ENCODE results near the gene AIPL1. TPM values are rescaled to one million over a fixed set of nuclear protein-coding genes. Genes with fewer than 3 reads are reported as not detected.

AIPL1 gene
- total RNA-seq, 2 donors from 2014 or later, result not detected

- intact Hi-C loops (cut with DNase I, micrococcal nuclease), result no loop called here
- no peak for DNase-seq
- ATAC-seq, result no peak
Observed at GRCh38 chr17:6387858-6388257, 47.1 kb downstream of the AIPL1 start.

- intact Hi-C loops (cut with DNase I, micrococcal nuclease), result no loop called here
- no peak for DNase-seq
- no peak for ATAC-seq
Observed at GRCh38 chr17:6387442-6387841, 47.5 kb downstream of the AIPL1 start.

- DNase-seq (no peak), ATAC-seq (no peak)
- intact Hi-C loops (cut with DNase I, micrococcal nuclease), result no loop called here
Observed at GRCh38 chr17:6386041-6386630, 48.8 kb downstream of the AIPL1 start.

- intact Hi-C loops (cut with DNase I, micrococcal nuclease), result no loop called here
- DNase-seq, result no peak
- ATAC-seq, result no peak
Observed at GRCh38 chr17:6384481-6384880, 50.4 kb downstream of the AIPL1 start.

GRCh38 chr17:6381526-6382465 lies 53.1 kb downstream of the AIPL1 start:
- intact Hi-C loops (cut with DNase I, micrococcal nuclease), result no loop called here
- ATAC-seq (no peak), DNase-seq (no peak)

GRCh38 chr17:6380915-6381438 lies 53.9 kb downstream of the AIPL1 start:
- DNase-seq, result no peak
- no peak for ATAC-seq
- intact Hi-C loops (cut with DNase I, micrococcal nuclease), result no loop called here

- DNase-seq (no peak), ATAC-seq (no peak)
- intact Hi-C loops (cut with DNase I, micrococcal nuclease), result no loop called here
Observed at GRCh38 chr17:6377906-6378305, 57.0 kb downstream of the AIPL1 start.

GRCh38 chr17:6376931-6377361 lies 58.0 kb downstream of the AIPL1 start:
- DNase-seq (no peak), ATAC-seq (no peak)
- intact Hi-C loops (cut with DNase I, micrococcal nuclease), result no loop called here

- DNase-seq (no peak), ATAC-seq (no peak)
- intact Hi-C loops (cut with DNase I, micrococcal nuclease), result no loop called here
Observed at GRCh38 chr17:6374761-6375312, 60.1 kb downstream of the AIPL1 start.

- DNase-seq (no peak), ATAC-seq (peak; percentile 62)
- intact Hi-C loops (cut with DNase I, micrococcal nuclease), result no loop called here
Observed at GRCh38 chr17:6374271-6374691, 60.6 kb downstream of the AIPL1 start.

Other genes with a start within 250 kb of the AIPL1 start
- 1 to 10 TPM; 2.4 to 7.7 TPM for gene PIMREG, start 9.3 kb upstream of the AIPL1 start, total RNA-seq
- gene PITPNM3, start 121.4 kb upstream of the AIPL1 start, total RNA-seq, result 10 to 100 TPM; 13.7 to 19.0 TPM
- gene KIAA0753, start 205.6 kb upstream of the AIPL1 start, total RNA-seq, result 10 to 100 TPM; 14.1 to 15.8 TPM
- gene TXNDC17, start 205.9 kb upstream of the AIPL1 start, total RNA-seq, result 100 to 1,000 TPM; 135 to 151 TPM
- gene MED31, start 216.5 kb upstream of the AIPL1 start, total RNA-seq, result 10 to 100 TPM in 1 of 2 donors, 1 to 10 TPM in 1; 9.2 to 11.3 TPM
- gene C17orf100, start 216.6 kb upstream of the AIPL1 start, total RNA-seq, result 1 to 10 TPM; 2.0 to 3.2 TPM